ENCODE measurements around the gene DUSP12.

DUSP12 gene

GRCh38 chr1:161770250-161770649 lies 20.7 kb downstream of the DUSP12 start:
- no peak for DNase-seq

- no peak for DNase-seq
Observed at GRCh38 chr1:161771161-161771560, 21.6 kb downstream of the DUSP12 start.

- DNase-seq: no peak
Observed at GRCh38 chr1:161771973-161772372, 22.4 kb downstream of the DUSP12 start.

- no peak for DNase-seq
Observed at GRCh38 chr1:161772397-161772796, 22.8 kb downstream of the DUSP12 start.

- no peak for DNase-seq
Observed at GRCh38 chr1:161773791-161774190, 24.2 kb downstream of the DUSP12 start.

- no peak for DNase-seq
Observed at GRCh38 chr1:161777261-161777660, 27.7 kb downstream of the DUSP12 start.

GRCh38 chr1:161778522-161778921 lies 28.9 kb downstream of the DUSP12 start:
- DNase-seq: no peak

GRCh38 chr1:161779393-161779792 lies 29.8 kb downstream of the DUSP12 start:
- DNase-seq: no peak

- DNase-seq: no peak
Observed at GRCh38 chr1:161781995-161782394, 32.4 kb downstream of the DUSP12 start.

GRCh38 chr1:161782886-161783285 lies 33.3 kb downstream of the DUSP12 start:
- DNase-seq: no peak

- no peak for DNase-seq
Observed at GRCh38 chr1:161784968-161785367, 35.4 kb downstream of the DUSP12 start.

GRCh38 chr1:161787355-161787754 lies 37.8 kb downstream of the DUSP12 start:
- DNase-seq: no peak

- no peak for DNase-seq
Observed at GRCh38 chr1:161790587-161791317, 41.2 kb downstream of the DUSP12 start.

- DNase-seq: no peak
Observed at GRCh38 chr1:161791904-161792655, 42.5 kb downstream of the DUSP12 start.

GRCh38 chr1:161792740-161793139 lies 43.2 kb downstream of the DUSP12 start:
- peak; percentile 52 for DNase-seq

GRCh38 chr1:161799792-161800191 lies 50.2 kb downstream of the DUSP12 start:
- DNase-seq: no peak

GRCh38 chr1:161801955-161802354 lies 52.4 kb downstream of the DUSP12 start:
- no peak for DNase-seq

GRCh38 chr1:161803181-161803580 lies 53.6 kb downstream of the DUSP12 start:
- DNase-seq: no peak

- no peak for DNase-seq
Observed at GRCh38 chr1:161805399-161806197, 56.0 kb downstream of the DUSP12 start.
